Transverse colon (tissue), 4 donors: ENCODE measurements around the gene SCGB1C2. TPM values are rescaled to one million over a fixed set of nuclear protein-coding genes. Genes with fewer than 3 reads are reported as not detected.

Experiments used
- DNase-seq: peaks from one replicate; pipeline ENCODE4 v3.0.0-alpha.2; 2019
- H3K27ac ChIP-seq, 4 donors: fragments of 200-600 bp; sonication (generic); 2 replicates each; pipeline ENCODE4 v1.5.1; 2016 to 2018; ENCODE audit warnings: inconsistent platforms in 4 of 4
- H3K27me3 ChIP-seq: fragments of 200-600 bp; sonication (generic); 2 replicates; pipeline ENCODE4 v1.5.1; 2017; ENCODE audit warnings: inconsistent platforms
- H3K36me3 ChIP-seq, 4 donors: fragments of 200-600 bp; sonication (generic); 2 replicates each; pipeline ENCODE4 v1.5.1; 2017 to 2019; ENCODE audit warnings: inconsistent platforms in 4 of 4
- H3K4me1 ChIP-seq, 4 donors: fragments of 200-600 bp; sonication (generic); 2 replicates each; pipeline ENCODE4 v1.5.1; 2017 to 2020; ENCODE audit warnings: inconsistent platforms in 4 of 4
- H3K4me3 ChIP-seq, 4 donors: fragments of 200-600 bp; sonication (generic); 1 replicate in 1 of 4; 2 replicates in 3 of 4; pipeline versions ENCODE4 v1.5.1 to v1.6.1; 2017 to 2019; ENCODE audit warnings: inconsistent platforms in 4 of 4
- H3K9me3 ChIP-seq, 2 donors: fragments of 200-600 bp; sonication (generic); 2 replicates each; pipeline ENCODE4 v1.5.1; 2017 to 2019; ENCODE audit warnings: inconsistent platforms in 2 of 2
- CTCF ChIP-seq, 5 experiments: fragments of 200-600 bp in 3 of 5; fragments of 450-650 bp in 2 of 5; sonication (generic) in 3 of 5; IDR thresholded peaks; 1 replicate in 2 of 5; 2 replicates in 3 of 5; pipeline ENCODE4 v1.5.1; 2016 to 2017; ENCODE audit warnings: antibody characterized with exemption in 5 of 5, inconsistent platforms in 3 of 5, mild to moderate bottlenecking in 2 of 5, moderate library complexity in 1 of 5
- EP300 ChIP-seq: sonication (generic); formaldehyde crosslinking; IDR thresholded peaks from one replicate; pipeline ENCODE4 v1.6.1; 2017; ENCODE audit warnings: antibody characterized with exemption, low read depth
- POLR2A ChIP-seq: fragments of 450-650 bp; IDR thresholded peaks from one replicate; pipeline ENCODE4 v1.6.1; 2016; ENCODE audit warnings: antibody characterized with exemption, mild to moderate bottlenecking, moderate library complexity
- POLR2AphosphoS5 ChIP-seq, 3 donors: sonication (generic); formaldehyde crosslinking; IDR thresholded peaks; one replicate each; pipeline ENCODE4 v1.6.1; 2016; ENCODE audit warnings: antibody characterized with exemption in 3 of 3
- whole genome bisulfite sequencing, 2 donors: methylation state at CpG; one replicate each; pipeline ENCODE4 v1.1.5; 2018; ENCODE audit warnings: low coverage in 1 of 2; 5-methylcytosine and 5-hydroxymethylcytosine counted together
- in situ Hi-C, 4 donors: fragments of 200-750 bp; cut with MboI; loops; one replicate each; pipeline versions ENCODE4 v1.15.0 to v1.15.1; 2017; ENCODE audit warnings: low sequenced_read_pairs in 3 of 4, low pct_ligation_motif_present in 1 of 4, low pct_unique_long_range_greater_than_20kb in 1 of 4
- intact Hi-C: fragments of 100-400 bp; cut with DNase I; formaldehyde crosslinking; loops from one replicate; pipeline ENCODE4 v1.15.1; 2023; ENCODE audit warnings: low total_unique reads
- total RNA-seq, 4 donors: library from RNA; depleted of rRNA; stranded (reverse); fragments of >200 nt; gene quantifications; one replicate each; pipeline ENCODE4 v1.1.0, GENCODE V29; 2016

The SCGB1C2 gene
- total RNA-seq, 4 donors from 2014 or later = not detected

- DNase-seq = no peak
- Histone ChIP-seq H3K27me3 (no peaks in the 10 kb centered on the region), H3K4me3 (no peak overlapping the region), H3K27ac (no peak overlapping the region), H3K9me3 (no peaks in the 10 kb centered on the region), H3K4me1 (no peaks in the 10 kb centered on the region), H3K36me3 (no peaks in the 10 kb centered on the region)
- in situ Hi-C loops (no loop called here), intact Hi-C loops (no loop called here)
- 77 to 79% methylated on average over 9 of the region's 9 CpGs for WGBS, 2 donors
- TF ChIP-seq CTCF (IDR thresholded peaks at IDR 0.05) (no peak), EP300 (no peak), POLR2A (no peak), POLR2AphosphoS5 (IDR thresholded peaks at IDR 0.05) (no peak)
These were observed 16.5 kb downstream of the SCGB1C2 start for GRCh38 chr17:153851-154250.

DNA sequence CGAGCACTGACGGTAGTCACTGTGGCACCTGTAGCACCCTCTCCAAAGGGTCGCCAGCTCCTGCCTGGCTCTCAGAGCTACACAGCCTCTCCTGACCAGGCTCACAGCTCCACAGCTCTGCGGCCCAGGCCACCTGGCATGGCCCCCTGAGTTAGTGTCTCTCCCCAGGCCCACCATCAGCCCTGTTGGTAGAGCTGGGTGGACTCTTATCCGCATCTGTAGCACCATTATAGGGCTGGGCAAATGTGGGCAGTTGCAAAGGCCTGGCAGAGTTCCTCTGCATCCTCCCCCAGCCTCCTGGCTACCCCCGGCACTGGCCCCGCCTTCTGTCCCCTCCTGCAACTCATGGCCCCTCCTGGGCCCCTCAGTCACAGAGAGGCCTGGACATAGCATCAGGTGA lies 18.2 kb downstream of the SCGB1C2 start:
- intact Hi-C loops = no loop called here
- TF ChIP-seq CTCF (IDR thresholded peaks at IDR 0.05) = no peak
- Histone ChIP-seq H3K27me3 (no peaks in the 10 kb centered on the region), H3K4me3 (no peak overlapping the region), H3K9me3 (no peaks in the 10 kb centered on the region), H3K36me3 (no peaks in the 10 kb centered on the region), H3K27ac (no peak overlapping the region), H3K4me1 (no peaks in the 10 kb centered on the region)
- WGBS, 2 donors = 81% methylated on average over 7 of the region's 7 CpGs; no CpG with 5 or more reads in 1 of the 2 donors
- in situ Hi-C loops = no loop called here
- DNase-seq = no peak

- no peaks in the 10 kb centered on the region for H3K9me3 ChIP-seq
- H3K27me3 ChIP-seq = no peaks in the 10 kb centered on the region
- no peak overlapping the region for H3K27ac ChIP-seq
- no peak for DNase-seq
- H3K4me3 ChIP-seq = no peak overlapping the region
- H3K4me1 ChIP-seq = no peaks in the 10 kb centered on the region
- H3K36me3 ChIP-seq = no peaks in the 10 kb centered on the region
- intact Hi-C loops (no loop called here), in situ Hi-C loops (no loop called here)
- TF ChIP-seq POLR2A (no peak), CTCF (IDR thresholded peaks at IDR 0.05) (no peak), POLR2AphosphoS5 (IDR thresholded peaks at IDR 0.05) (no peak)
- 95% methylated on average over 28 of the region's 28 CpGs; no CpG with 5 or more reads in 1 of the 2 donors for WGBS, 2 donors
These were observed 18.8 kb downstream of the SCGB1C2 start for GRCh38 chr17:156094-156621.

DNA sequence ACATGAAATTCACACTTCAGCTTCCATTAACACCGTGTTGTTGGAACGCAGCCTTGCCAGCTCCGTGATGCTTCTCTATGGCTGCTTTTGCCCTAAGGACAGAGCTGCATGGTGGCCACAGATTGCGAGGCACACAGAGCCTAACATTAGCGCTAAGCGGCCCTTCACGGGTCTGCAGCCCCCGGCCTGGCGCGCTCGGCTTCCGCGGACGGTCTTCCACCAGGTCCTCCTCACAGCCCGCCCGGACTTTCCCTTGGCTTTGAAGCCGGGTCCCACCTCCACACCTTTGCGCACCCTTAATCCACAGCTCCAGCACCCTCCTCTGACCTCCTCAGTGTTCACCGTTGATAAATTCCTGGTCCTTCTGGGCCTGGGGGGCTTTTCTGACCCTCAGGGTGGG lies 19.6 kb downstream of the SCGB1C2 start:
- in situ Hi-C loops = no loop called here

More for the DNA sequence above, 19.6 kb downstream of the SCGB1C2 start:
- no peak for DNase-seq
- Histone ChIP-seq H3K4me3 (no peak overlapping the region), H3K36me3 (no peaks in the 10 kb centered on the region), H3K4me1 (no peaks in the 10 kb centered on the region), H3K9me3 (no peaks in the 10 kb centered on the region), H3K27me3 (no peaks in the 10 kb centered on the region), H3K27ac (no peak overlapping the region)
- WGBS, 2 donors = 90 to 93% methylated on average over 6 to 19 of the region's 19 CpGs
- TF ChIP-seq POLR2AphosphoS5 (IDR thresholded peaks at IDR 0.05) = no peak
- no peak for TF ChIP-seq POLR2A
- TF ChIP-seq CTCF (IDR thresholded peaks at IDR 0.05) = no peak
- no peak for TF ChIP-seq EP300
- intact Hi-C loops = no loop called here
